ENCODE results near the gene TM9SF1.
"Not testable (repeated sequence)": the region's sequence is repeated elsewhere in the genome, so short reads cannot be mapped to it uniquely, and the experiment has no call there.

Gene TM9SF1

DNA sequence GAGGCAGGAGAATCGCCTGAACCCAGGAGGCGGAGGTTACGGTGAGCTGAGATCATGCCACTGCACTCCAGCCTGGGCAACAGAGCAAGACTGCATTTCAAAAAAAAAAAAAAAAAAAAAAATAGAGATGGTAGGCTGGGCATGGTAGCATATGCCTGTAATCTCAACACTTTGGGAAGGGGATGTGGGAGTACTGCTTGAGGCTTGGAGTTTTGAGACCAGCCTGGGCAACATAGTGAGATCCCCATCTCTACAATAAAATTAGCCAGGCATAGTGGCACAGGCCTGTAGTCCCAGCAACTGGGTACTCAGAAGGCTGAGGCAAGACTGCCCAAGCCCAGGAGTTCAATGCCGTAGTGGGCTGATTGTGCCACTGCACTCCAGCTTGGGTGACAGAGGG lies 27.7 kb upstream of the TM9SF1 start:
- DNase-seq, result not testable (repeated sequence)

DNA sequence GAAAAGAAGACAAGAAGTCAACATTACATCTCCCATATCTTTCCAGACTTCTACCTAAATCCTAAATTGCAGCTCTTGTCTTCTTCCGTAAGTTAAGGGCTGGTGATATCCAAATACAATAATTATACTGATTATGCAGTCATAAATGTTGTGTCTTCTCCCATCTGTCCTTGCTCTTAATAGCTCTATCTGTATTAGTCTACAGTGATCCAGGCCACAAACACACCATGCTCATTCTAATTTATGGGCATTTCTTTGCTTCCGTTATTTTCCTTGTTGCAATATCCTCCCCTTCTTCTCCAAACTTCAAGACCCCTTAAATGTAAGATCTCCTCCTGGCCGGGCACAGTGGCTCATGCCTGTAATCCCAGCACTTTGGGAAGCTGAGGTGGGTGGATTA lies 24.3 kb upstream of the TM9SF1 start:
- no peak for DNase-seq

- no peak for DNase-seq
Observed at GRCh38 chr14:24219080-24219479, 23.8 kb upstream of the TM9SF1 start.

DNA sequence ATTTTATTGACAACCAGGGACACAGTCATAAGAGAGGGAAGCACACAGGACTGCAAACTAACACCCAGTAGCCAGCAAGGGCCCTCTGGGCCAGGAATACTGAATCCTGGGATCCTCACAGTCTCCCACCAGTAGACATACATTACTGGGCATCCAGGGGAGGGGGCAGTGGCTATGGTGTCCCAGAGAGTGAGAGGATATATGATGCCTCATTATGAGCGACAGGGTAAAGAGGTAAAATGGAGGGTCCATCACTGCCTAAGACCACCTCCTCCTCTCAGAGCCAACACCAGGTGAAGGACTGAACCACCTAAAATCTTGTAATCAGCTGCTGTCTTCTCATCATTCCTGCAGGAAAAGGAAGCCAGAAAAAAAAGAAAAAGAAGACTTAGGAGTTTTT lies 21.6 kb upstream of the TM9SF1 start:
- DNase-seq, result not testable (repeated sequence)

DNA sequence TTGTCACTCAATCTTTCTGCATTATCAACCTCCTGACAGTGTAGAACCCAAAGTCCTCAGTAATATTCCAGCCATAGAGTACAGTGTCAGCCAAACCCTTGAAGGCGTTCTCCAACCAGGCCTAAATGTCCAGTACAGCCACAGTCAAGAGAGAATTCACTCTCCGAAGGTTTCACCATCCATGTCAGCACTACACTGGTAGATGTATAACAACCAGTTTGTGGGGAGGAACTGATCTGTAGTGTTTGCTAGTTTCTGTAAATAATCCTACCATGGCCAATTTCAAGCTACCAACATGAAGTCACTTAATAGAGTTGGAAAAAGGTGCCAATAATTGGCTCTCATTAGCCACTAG lies 21.1 kb upstream of the TM9SF1 start:
- no peak for DNase-seq

DNA sequence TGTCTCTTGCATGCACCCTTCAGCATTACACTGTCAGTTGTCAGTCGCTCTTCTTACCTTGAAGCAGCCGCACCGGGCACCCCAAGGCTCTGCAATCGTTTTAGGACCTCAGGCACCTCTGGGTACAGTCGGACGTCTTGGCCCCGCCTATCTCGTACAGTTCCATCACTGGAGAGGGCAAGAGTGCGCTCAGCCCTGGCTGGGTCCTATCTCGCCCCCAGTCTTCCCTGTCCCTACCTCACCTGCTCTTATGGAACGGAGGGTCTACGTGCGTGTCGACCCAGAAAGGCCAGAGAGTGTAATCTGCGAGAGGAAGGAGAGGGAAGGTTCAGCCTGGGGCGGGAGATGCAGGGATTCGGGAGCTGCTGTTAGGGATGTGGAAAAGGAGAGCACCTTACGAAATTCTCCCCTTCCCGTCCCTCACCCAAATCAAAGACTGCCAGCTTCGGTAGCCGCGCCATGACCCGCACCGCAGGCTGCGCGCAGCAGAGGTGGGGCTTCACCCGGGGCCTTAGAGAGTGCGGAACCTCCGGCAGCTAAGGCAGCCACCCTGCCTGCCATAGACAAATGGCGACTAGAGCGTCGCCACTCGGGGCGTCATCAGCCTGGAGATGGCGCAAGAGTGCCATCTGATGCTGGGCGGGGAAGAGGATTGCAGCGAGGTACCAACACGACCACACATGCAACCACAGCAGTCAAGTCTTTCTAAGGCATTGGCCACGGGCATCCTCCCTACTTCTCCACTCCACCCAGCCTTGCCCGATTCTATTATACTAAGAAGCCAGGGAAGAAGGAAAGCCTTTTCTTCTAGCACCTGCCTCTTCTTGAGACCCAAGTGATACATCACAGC lies 20.5 kb upstream of the TM9SF1 start, which contains the start of gene MDP1:
Gene MDP1, minus strand, starts transcription at position 572 of the 850 bp plus-strand sequence. Its CDS starts 111 bp downstream, at position 461.
- DNase-seq, result peak; percentile 90

DNA sequence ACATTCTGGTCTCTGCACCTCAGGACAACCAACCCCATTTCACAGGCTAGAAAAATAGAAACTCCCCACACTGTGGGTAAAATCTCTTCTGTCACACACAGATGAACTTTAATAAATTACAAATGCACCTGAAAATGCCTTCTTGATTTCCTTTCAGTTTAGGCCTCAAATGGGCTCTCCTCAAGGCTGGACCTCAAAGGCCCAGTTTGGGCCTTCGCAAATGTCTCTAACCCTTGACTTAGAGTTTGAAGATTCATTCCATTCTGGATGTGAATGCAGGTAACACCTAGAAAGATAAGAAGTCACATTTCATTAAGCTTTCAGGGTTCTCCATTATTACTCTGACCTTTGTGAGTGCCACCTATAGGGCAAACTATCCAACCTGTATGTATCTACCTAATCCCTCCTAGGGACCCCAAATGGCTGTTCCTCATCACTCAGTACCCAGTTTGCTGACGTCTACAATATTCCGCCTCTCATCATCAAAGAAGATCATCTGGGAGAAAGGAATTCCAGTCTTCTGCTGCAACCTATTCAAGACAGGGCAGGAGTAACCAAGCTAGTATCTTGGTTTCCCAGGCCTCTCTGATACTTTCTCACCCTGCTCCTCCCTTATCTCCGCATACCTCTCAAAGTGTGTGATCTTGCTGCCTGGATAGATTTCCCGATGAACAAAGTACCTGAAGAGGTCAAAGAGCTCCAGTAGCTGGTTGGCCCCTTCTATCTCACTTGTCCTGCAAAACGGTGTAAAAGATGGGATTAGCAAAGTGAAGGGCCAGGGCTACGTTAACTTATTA lies 18.8 kb upstream of the TM9SF1 start:
- DNase-seq, result no peak

DNA sequence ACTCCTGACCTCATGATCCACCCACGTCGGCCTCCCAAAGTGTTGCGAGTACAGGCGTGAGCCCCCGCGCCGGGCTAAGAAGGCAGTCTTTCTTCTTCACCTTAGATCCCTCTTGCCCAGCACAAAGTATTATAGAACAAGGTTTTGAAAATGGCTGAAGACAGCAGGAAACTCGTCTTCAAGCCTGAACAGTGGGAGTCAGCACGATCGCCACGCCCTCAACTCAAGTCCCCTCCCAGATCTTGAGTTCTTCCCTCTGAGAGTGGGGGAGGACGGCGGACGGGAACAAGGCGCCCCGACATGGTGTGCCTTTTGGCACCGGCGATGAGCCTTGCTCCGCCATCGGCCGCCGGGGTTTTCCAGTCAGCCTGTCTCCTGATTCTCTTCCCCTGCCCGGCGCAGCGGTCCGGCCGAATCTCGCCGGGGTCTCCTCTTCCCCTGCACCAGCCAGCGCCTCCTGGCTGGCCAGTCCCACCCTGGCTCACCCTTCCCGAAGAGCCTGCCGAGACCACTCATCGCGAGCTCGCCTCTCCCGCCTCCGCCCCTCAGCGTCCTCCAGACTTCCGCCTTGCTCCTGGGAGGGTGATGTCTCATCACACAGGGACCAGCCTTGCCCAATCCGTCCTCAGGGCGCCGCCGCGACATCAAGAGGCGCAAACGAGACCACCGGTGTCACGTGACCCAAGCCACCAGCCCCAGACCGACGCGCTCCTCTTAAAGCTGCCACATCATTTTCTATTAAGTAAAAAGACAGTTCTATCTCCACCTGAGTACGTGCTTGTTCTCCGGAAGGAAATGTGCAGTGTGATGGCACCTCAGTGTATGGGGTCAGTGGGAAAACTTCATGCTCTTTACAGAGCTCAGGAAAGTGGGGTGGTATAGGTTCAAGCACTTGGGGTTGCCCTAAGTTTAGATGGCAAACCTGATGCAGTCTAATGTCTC lies 18.0 kb upstream of the TM9SF1 start, which contains the start of gene CHMP4A:
Gene CHMP4A, minus strand, starts transcription at position 565 of the 942 bp plus-strand sequence. Its CDS starts 49 bp downstream, at position 516.
- DNase-seq, result peak; percentile 98

- no peak for DNase-seq
Observed at GRCh38 chr14:24211311-24211710, 16.1 kb upstream of the TM9SF1 start.

GRCh38 chr14:24207625-24208024 lies 12.4 kb upstream of the TM9SF1 start:
- no peak for DNase-seq

DNA sequence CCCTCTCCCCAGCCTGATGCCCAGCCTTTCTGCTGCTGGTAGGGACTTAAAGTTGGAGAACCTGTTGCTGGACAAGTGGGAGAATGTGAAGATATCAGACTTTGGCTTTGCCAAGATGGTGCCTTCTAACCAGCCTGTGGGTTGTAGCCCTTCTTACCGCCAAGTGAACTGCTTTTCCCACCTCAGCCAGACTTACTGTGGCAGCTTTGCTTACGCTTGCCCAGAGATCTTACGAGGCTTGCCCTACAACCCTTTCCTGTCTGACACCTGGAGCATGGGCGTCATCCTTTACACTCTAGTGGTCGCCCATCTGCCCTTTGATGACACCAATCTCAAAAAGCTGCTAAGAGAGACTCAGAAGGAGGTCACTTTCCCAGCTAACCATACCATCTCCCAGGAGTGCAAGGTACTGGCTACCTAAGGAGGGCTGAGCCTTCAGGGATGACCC lies 11.9 kb upstream of the TM9SF1 start:
- DNase-seq, result peak; percentile 15

GRCh38 chr14:24206260-24207103 lies 11.2 kb upstream of the TM9SF1 start:
- no peak for DNase-seq

GRCh38 chr14:24204163-24205146 lies 9.2 kb upstream of the TM9SF1 start:
- no peak for DNase-seq

- DNase-seq, result not testable (repeated sequence)
Observed at GRCh38 chr14:24203249-24203886, 8.1 kb upstream of the TM9SF1 start.

GRCh38 chr14:24202538-24202937 lies 7.3 kb upstream of the TM9SF1 start:
- not testable (repeated sequence) for DNase-seq

- no peak for DNase-seq
Observed at GRCh38 chr14:24198814-24199524, 3.7 kb upstream of the TM9SF1 start.

DNA sequence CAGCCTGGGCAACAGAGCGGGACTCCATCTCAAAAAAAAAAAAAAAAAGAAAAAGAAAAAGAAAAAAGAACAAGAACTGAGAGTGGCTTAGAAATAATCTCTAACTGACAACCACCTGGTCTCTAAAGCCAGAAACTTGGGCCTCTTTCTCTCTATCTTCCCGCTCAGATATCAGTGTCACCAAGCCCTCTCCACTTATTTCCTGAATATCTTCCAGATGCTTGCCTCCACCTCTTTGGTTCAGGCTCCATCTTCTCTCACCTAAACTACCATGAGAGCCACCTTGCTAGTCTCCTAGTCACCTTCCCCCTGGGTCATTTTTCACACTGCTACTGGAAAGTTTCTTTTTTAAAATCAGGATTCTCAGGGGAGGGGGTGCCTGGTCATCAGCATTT lies 1.8 kb upstream of the TM9SF1 start:
- DNase-seq, result no peak

DNA sequence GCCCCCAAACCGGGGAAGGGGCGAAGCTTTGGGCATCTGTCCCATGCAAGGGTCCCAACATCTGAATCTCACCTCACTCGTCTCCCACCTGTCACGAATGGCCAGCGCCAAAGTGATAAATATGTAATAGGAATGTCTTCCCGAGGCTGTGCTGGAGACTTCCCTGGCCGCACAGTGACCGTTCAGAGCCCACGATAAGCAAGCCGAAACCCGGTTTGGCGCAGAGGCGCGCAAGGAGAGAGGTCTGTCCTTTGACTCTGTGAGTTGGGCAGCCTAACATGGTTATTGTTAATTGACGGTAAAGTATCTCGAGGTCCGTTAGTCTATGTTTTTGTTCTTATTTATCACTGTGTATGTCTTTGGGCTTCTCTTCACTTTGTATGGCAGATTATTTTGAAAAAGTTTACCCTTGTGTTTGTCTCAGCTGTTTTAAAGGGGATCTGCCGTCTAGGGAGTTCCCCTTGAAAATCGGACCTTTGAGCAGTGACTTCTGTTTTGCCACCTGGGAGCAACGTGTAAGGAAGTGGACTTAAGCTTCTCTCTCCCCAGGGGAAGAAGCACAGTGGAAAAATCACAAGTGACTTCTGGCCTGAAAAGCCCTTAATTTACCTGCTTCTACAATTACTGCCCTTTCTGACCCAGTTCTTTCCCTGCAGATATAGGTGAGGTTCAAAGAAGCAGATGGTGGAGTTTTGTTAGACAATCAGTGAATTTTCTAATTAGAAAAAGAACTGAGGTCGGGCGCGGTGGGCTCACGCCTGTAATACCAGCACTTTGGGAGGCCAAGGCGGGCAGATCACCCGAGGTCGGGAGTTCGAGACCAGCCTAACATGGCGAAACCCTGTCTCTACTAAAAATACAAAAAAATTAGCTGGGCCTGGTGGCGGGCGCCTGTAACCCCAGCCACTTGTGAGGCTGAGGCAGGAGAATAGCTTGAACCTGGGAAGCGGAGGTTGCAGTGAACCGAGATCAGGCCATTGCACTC lies 1.1 kb upstream of the TM9SF1 start:
- no peak for DNase-seq

Measured in CD4-positive, alpha-beta T cell treated with Interleukin-4 for 4 hours (primary cell).